H1 (cell line): ENCODE results near the gene SLC2A2. TPM values are rescaled to one million over a fixed set of nuclear protein-coding genes. Genes with fewer than 3 reads are reported as not detected.

Experiments
- CTCF ChIA-PET: fragments of 300-600 bp; sonication (Branson Sonifier 250); formaldehyde crosslinking; loops from one replicate; lab custom pipeline; 2021; ENCODE audit not compliant: partially characterized antibody; lab: Charles Lee
- POLR2A ChIA-PET: fragments of 300-600 bp; sonication (Branson Sonifier 250); formaldehyde crosslinking; loops from one replicate; lab custom pipeline; 2021; ENCODE audit warnings: inconsistent platforms; ENCODE audit not compliant: partially characterized antibody; lab: Charles Lee
- DNase-seq, 2 experiments: peaks; one replicate each; pipeline versions ENCODE4 v3.0.0 to v3.0.0-alpha.2; 2010 to 2022; ENCODE audit warnings: low spot score in 2 of 2, low read depth in 1 of 2, mixed read lengths in 1 of 2
- FAIRE-seq: peaks from 2 replicates; lab custom pipeline; 2011; peaks lifted over from hg19 to GRCh38; lab: Jason Lieb, UNC
- H2AFZ ChIP-seq: 2 replicates; pipeline ENCODE4 v1.8.1; 2012; ENCODE audit warnings: low read length, inconsistent platforms
- H2AK5ac ChIP-seq: 2 replicates; pipeline ENCODE4 v1.6.1; 2013; ENCODE audit warnings: low read depth, low read length
- H2BK120ac ChIP-seq: replicated peaks from 2 replicates; pipeline ENCODE3; 2013; ENCODE audit warnings: low read depth, low read length, inconsistent platforms
- H2BK12ac ChIP-seq: 2 replicates; pipeline ENCODE4 v1.6.1; 2013; ENCODE audit warnings: low read depth, low read length
- H2BK15ac ChIP-seq: 2 replicates; pipeline ENCODE4 v1.6.1; 2013; ENCODE audit warnings: low read length
- H2BK20ac ChIP-seq: 2 replicates; pipeline ENCODE4 v1.6.1; 2013; ENCODE audit warnings: low read length
- H2BK5ac ChIP-seq: 2 replicates; pipeline ENCODE4 v1.6.1; 2013; ENCODE audit warnings: low read depth, low read length
- H3K14ac ChIP-seq: 2 replicates; pipeline ENCODE4 v1.6.1; 2013; ENCODE audit warnings: inconsistent platforms; ENCODE audit not compliant: insufficient read length
- H3K18ac ChIP-seq: 2 replicates; pipeline ENCODE4 v1.6.1; 2013; ENCODE audit warnings: low read length; ENCODE audit errors: extremely low read depth
- H3K23ac ChIP-seq: 2 replicates; pipeline ENCODE4 v1.6.1; 2013; ENCODE audit warnings: inconsistent platforms; ENCODE audit not compliant: insufficient read length
- H3K23me2 ChIP-seq: 2 replicates; pipeline ENCODE4 v1.6.1; 2013; ENCODE audit warnings: low read depth, low read length
- H3K27ac ChIP-seq: 2 replicates; pipeline ENCODE4 v1.6.1; 2011; ENCODE audit warnings: low read depth, low read length, inconsistent platforms
- H3K27me3 ChIP-seq, 4 experiments: replicated peaks in 1 of 4; 1 replicate in 1 of 4; 2 replicates in 3 of 4; pipeline versions ENCODE4 v1.6.1 to v1.8.1; 2011 to 2013; ENCODE audit warnings: low read length in 3 of 4, mild to moderate bottlenecking in 3 of 4, inconsistent platforms in 2 of 4, mixed read lengths in 2 of 4, moderate library complexity in 1 of 4; ENCODE audit not compliant: control insufficient read depth in 3 of 4, insufficient read depth in 3 of 4; ENCODE audit errors: extremely low read depth in 1 of 4
- H3K36me3 ChIP-seq, 4 experiments: 2 replicates each; pipeline versions ENCODE4 v1.6.1 to v1.8.1; 2011 to 2013; ENCODE audit warnings: mild to moderate bottlenecking in 4 of 4, low read length in 3 of 4, moderate library complexity in 2 of 4, control low read depth in 1 of 4, inconsistent platforms in 1 of 4; ENCODE audit not compliant: insufficient read depth in 4 of 4, control insufficient read depth in 2 of 4
- H3K4ac ChIP-seq: replicated peaks from 2 replicates; pipeline ENCODE3; 2013; ENCODE audit warnings: low read length, low read depth, mixed read lengths, inconsistent platforms; ENCODE audit not compliant: insufficient read length
- H3K4me1 ChIP-seq, 4 experiments: replicated peaks in 1 of 4; 1 replicate in 1 of 4; 2 replicates in 3 of 4; pipeline versions ENCODE4 v1.6.1 to v1.8.1; 2011 to 2013; ENCODE audit warnings: low read length in 3 of 4, inconsistent platforms in 2 of 4, mixed read lengths in 1 of 4; ENCODE audit not compliant: insufficient read depth in 4 of 4, control insufficient read depth in 3 of 4
- H3K4me2 ChIP-seq, 2 experiments: 2 replicates each; pipeline versions ENCODE4 v1.6.1 to v1.8.1; 2011 to 2013; ENCODE audit warnings: low read depth in 2 of 2, low read length in 2 of 2, control low read depth in 1 of 2, inconsistent platforms in 1 of 2, mild to moderate bottlenecking in 1 of 2; ENCODE audit not compliant: insufficient read depth in 1 of 2
- H3K4me3 ChIP-seq, 4 experiments: fragments of 200-600, 300-600 bp in 1 of 4; sonication (generic), shearing (Covaris generic), sonication (Bioruptor Twin) in 1 of 4; 2 replicates each; pipeline versions ENCODE4 v1.5.1 to v1.8.1; 2011 to 2016; ENCODE audit warnings: low read length in 4 of 4, low read depth in 3 of 4, control low read depth in 2 of 4, inconsistent platforms in 2 of 4, mild to moderate bottlenecking in 2 of 4, mixed read lengths in 1 of 4, moderate library complexity in 1 of 4; ENCODE audit not compliant: insufficient read depth in 2 of 4; ENCODE audit errors: extremely low read depth in 1 of 4
- H3K56ac ChIP-seq: replicated peaks from 2 replicates; pipeline ENCODE3; 2013; ENCODE audit warnings: low read depth, mild to moderate bottlenecking, mixed read lengths, low read length, inconsistent platforms; ENCODE audit not compliant: insufficient read length
- H3K79me1 ChIP-seq: 2 replicates; pipeline ENCODE4 v1.6.1; 2013; ENCODE audit warnings: low read depth, low read length, control low read depth
- H3K79me2 ChIP-seq, 2 experiments: 2 replicates each; pipeline versions ENCODE4 v1.6.1 to v1.8.1; 2012 to 2013; ENCODE audit warnings: low read length in 2 of 2, mild to moderate bottlenecking in 2 of 2, inconsistent platforms in 1 of 2; ENCODE audit not compliant: insufficient read depth in 2 of 2, control insufficient read depth in 1 of 2
- H3K9ac ChIP-seq, 4 experiments: replicated peaks in 1 of 4; 1 replicate in 1 of 4; 2 replicates in 3 of 4; pipeline versions ENCODE4 v1.6.1 to v1.8.1; 2011 to 2013; ENCODE audit warnings: low read depth in 3 of 4, low read length in 3 of 4, control low read depth in 2 of 4, mild to moderate bottlenecking in 2 of 4, moderate library complexity in 2 of 4, inconsistent platforms in 1 of 4; ENCODE audit errors: extremely low read depth in 1 of 4
- H3K9me3 ChIP-seq, 2 experiments: 2 replicates each; pipeline versions ENCODE4 v1.6.1 to v1.8.1; 2012 to 2013; ENCODE audit warnings: mild to moderate bottlenecking in 2 of 2, moderate library complexity in 2 of 2, control low read depth in 1 of 2, inconsistent platforms in 1 of 2, low read depth in 1 of 2, low read length in 1 of 2, mixed read lengths in 1 of 2; ENCODE audit not compliant: insufficient read depth in 2 of 2
- H4K20me1 ChIP-seq, 2 experiments: replicated peaks in 1 of 2; 2 replicates each; pipeline versions ENCODE3 to v1.8.1; 2011 to 2013; ENCODE audit warnings: inconsistent platforms in 2 of 2, low read length in 2 of 2, mild to moderate bottlenecking in 1 of 2; ENCODE audit not compliant: insufficient read depth in 2 of 2, control insufficient read depth in 1 of 2
- H4K5ac ChIP-seq: 2 replicates; pipeline ENCODE4 v1.6.1; 2013; ENCODE audit warnings: low read length, low read depth, mixed read lengths, inconsistent platforms; ENCODE audit not compliant: insufficient read length
- H4K8ac ChIP-seq: 2 replicates; pipeline ENCODE4 v1.8.0; 2013; ENCODE audit warnings: mild to moderate bottlenecking, moderate library complexity, low read length, inconsistent platforms; ENCODE audit not compliant: insufficient read depth; ENCODE audit errors: extremely low read depth
- H4K91ac ChIP-seq: replicated peaks from 2 replicates; pipeline ENCODE3; 2013; ENCODE audit warnings: low read length, mixed read lengths, inconsistent platforms; ENCODE audit not compliant: insufficient read length
- CBX5 ChIP-seq: fragments of 300-800, 300-1000 bp; sonication (generic); IDR thresholded peaks from 2 replicates; pipeline ENCODE4 v1.7.1; 2016; ENCODE audit warnings: antibody characterized with exemption, low read length, low read depth
- E2F6 ChIP-seq: IDR thresholded peaks from 2 replicates; pipeline ENCODE4 v1.6.1; 2012; ENCODE audit warnings: inconsistent platforms
- EP300 ChIP-seq, 2 experiments: IDR thresholded peaks; 1 replicate in 1 of 2; 2 replicates in 1 of 2; pipeline ENCODE4 v1.6.1; 2011 to 2012; ENCODE audit warnings: low read depth in 2 of 2, low read length in 2 of 2, mild to moderate bottlenecking in 2 of 2, borderline replicate concordance in 1 of 2, inconsistent platforms in 1 of 2, moderate library complexity in 1 of 2
- GABPA ChIP-seq: IDR thresholded peaks from 2 replicates; pipeline ENCODE4 v1.6.1; 2011; ENCODE audit warnings: mild to moderate bottlenecking, low read length, moderate library complexity, borderline replicate concordance; ENCODE audit not compliant: insufficient read depth
- NANOG ChIP-seq: IDR thresholded peaks from 2 replicates; pipeline ENCODE4 v1.6.1; 2011; ENCODE audit warnings: low read length, low read depth, mild to moderate bottlenecking, inconsistent platforms; ENCODE audit not compliant: insufficient read depth, poor library complexity, severe bottlenecking
- POLR2AphosphoS5 ChIP-seq: IDR thresholded peaks from 2 replicates; pipeline ENCODE4 v1.6.1; 2011; ENCODE audit warnings: low read depth, low read length
- SIX5 ChIP-seq: IDR thresholded peaks from 2 replicates; pipeline ENCODE4 v1.6.1; 2011; ENCODE audit warnings: mild to moderate bottlenecking, low read depth, low read length
- SP1 ChIP-seq: IDR thresholded peaks from 2 replicates; pipeline ENCODE4 v1.6.1; 2011; ENCODE audit warnings: low read depth, low read length
- SP4 ChIP-seq: IDR thresholded peaks from 2 replicates; pipeline ENCODE4 v1.6.1; 2012; ENCODE audit warnings: low read length, inconsistent platforms
- SUZ12 ChIP-seq: fragments of 200-600 bp; sonication (generic); IDR thresholded peaks from 2 replicates; pipeline ENCODE4 v1.6.1; 2012; ENCODE audit warnings: mild to moderate bottlenecking, inconsistent platforms, low read length, moderate library complexity, mixed read lengths
- TEAD4 ChIP-seq: IDR thresholded peaks from 2 replicates; pipeline ENCODE4 v1.6.1; 2012; ENCODE audit warnings: low read depth, low read length, inconsistent platforms, mixed read lengths
- ZNF274 ChIP-seq: IDR thresholded peaks from 2 replicates; pipeline ENCODE4 v1.7.0; 2012; ENCODE audit warnings: low read length, borderline replicate concordance; ENCODE audit errors: extremely low read depth
- polyA plus RNA-seq, 7 experiments: library from polyadenylated mRNA; depleted of rRNA in 3 of 7; stranded (reverse) in 5 of 7; unstranded in 2 of 7; fragments of >200 nt in 5 of 7; fragments of 200-250 nt in 2 of 7; gene quantifications; 1 replicate in 5 of 7; 2 replicates in 1 of 7; 4 replicates in 1 of 7; pipeline versions ENCODE4 v1.2.1 to v1.2.3, GENCODE V29; 2011 to 2013; ENCODE audit warnings: missing spikeins in 2 of 7, mixed read lengths in 2 of 7
- total RNA-seq: library from RNA; stranded (reverse); fragmentation: NEBNext Ultra II Directional; extraction: Animal tissue kit (Norgen Biotek cat#: 25700); gene quantifications from 2 replicates; pipeline ENCODE4 v1.2.1, GENCODE V29; 2021
- TF ChIP-seq, protein P1 (sequence below): IDR thresholded peaks from 2 replicates; pipeline ENCODE4 v1.6.1; 2012; ENCODE audit warnings: low read length, inconsistent platforms

The SLC2A2 gene
- total and polyA plus RNA-seq, 2 of the 8 experiments (the other 6 are each of a cell fraction or from before 2014, with no cell fraction given), result not detected

GRCh38 chr3:170962411-170962810 is 64.1 kb downstream of the SLC2A2 start:
- Histone ChIP-seq H3K4ac (no peak overlapping the region), H3K79me2 (no peaks in the 10 kb centered on the region), H2AK5ac (no peak overlapping the region), H3K9ac (no peak overlapping the region), H4K5ac (no peak overlapping the region), H2BK5ac (no peak overlapping the region), H3K27me3 (no peaks in the 10 kb centered on the region), H2BK20ac (no peak overlapping the region), H2BK12ac (no peak overlapping the region), H3K4me3 (no peak overlapping the region), H3K14ac (no peak overlapping the region), H3K4me2 (no peak overlapping the region), H2BK15ac (no peak overlapping the region), H3K23ac (no peak overlapping the region), H3K27ac (no peak overlapping the region), H3K18ac (no peak overlapping the region), H4K20me1 (no peaks in the 10 kb centered on the region), H2BK120ac (no peak overlapping the region), H3K36me3 (no peaks in the 10 kb centered on the region), H3K23me2 (no peaks in the 10 kb centered on the region), H3K4me1 (peaks cover 0 to 3% (median 0%) of the 10 kb centered on the region in 4 experiments; a peak in 1 of 7 replicates), H4K8ac (no peak overlapping the region), H3K9me3 (no peaks in the 10 kb centered on the region), H2AFZ (no peak overlapping the region), H3K79me1 (no peaks in the 10 kb centered on the region), H3K56ac (no peak overlapping the region), H4K91ac (no peak overlapping the region)
- POLR2A ChIA-PET, result no interaction called here
- FAIRE-seq (no peak), DNase-seq (no peak)
- CTCF ChIA-PET, result interaction anchor here (0.6 to 1.7 kb wide), 40 partner anchors 9 to 1201 kb away, joined by 3 to 9 read pairs (median 3); no protein-coding TSS in a partner anchor
- TF ChIP-seq, protein P1, sequence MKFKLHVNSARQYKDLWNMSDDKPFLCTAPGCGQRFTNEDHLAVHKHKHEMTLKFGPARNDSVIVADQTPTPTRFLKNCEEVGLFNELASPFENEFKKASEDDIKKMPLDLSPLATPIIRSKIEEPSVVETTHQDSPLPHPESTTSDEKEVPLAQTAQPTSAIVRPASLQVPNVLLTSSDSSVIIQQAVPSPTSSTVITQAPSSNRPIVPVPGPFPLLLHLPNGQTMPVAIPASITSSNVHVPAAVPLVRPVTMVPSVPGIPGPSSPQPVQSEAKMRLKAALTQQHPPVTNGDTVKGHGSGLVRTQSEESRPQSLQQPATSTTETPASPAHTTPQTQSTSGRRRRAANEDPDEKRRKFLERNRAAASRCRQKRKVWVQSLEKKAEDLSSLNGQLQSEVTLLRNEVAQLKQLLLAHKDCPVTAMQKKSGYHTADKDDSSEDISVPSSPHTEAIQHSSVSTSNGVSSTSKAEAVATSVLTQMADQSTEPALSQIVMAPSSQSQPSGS, result no peak
- TF ChIP-seq NANOG (no peak), SP4 (no peak), POLR2AphosphoS5 (no peak), CBX5 (no peak), SIX5 (no peak), E2F6 (no peak), SUZ12 (no peak), ZNF274 (no peak), GABPA (no peak), SP1 (no peak), TEAD4 (no peak), EP300 (IDR thresholded peaks at IDR 0.05; ENCODE audit: borderline replicate concordance in 1 of 2, low read depth in 2 of 2, low read length in 2 of 2) (no peak)
